Measurements from ENCODE around the gene SART1. TPM values are rescaled to one million over a fixed set of nuclear protein-coding genes. Genes with fewer than 3 reads are reported as not detected.

SART1 gene
- total and polyA plus RNA-seq, 10 of the 15 experiments (the other 5 are each of a cell fraction or from before 2014, with no cell fraction given): 6.2 to 60.5 (median 37.4) TPM

DNA sequence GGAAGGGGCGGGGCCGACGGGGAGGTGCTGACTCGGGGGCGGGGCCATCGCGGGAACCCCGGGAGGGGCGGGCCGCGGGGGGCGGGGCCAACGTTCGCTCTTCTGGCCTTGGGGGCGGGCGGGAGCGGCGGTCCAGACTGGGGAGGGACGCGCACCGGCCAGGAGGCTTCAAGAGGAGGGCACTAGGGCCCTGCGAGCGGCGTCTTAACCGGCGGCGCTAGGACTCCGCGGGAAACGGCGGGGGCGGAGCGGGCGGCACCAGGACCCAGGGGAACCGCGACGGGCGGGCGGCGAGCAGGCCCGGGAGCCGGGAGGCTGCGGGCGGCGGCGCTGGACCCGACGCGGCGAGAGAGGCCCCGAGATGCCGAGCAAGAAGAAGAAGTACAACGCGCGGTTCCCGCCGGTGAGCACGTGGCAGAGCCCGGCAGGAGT is 42.4 kb upstream of the SART1 start, which contains the start of gene DRAP1 (continued):
- TF ChIP-seq YY1 (IDR thresholded peaks at IDR 0.05; ENCODE audit: low read depth, low read length): peak; percentile 30; the same call in 1 of the 2 replicates
- peak; percentile 5 to 82; a peak in 1 of 4 replicates for TF ChIP-seq SRF (IDR thresholded peaks at IDR 0.05; ENCODE audit: low read depth in 2 of 2, low read length in 2 of 2)
- TF ChIP-seq ZNF217 (IDR thresholded peaks at IDR 0.05): peak; percentile 25; the same call in 1 of the 2 replicates

DNA sequence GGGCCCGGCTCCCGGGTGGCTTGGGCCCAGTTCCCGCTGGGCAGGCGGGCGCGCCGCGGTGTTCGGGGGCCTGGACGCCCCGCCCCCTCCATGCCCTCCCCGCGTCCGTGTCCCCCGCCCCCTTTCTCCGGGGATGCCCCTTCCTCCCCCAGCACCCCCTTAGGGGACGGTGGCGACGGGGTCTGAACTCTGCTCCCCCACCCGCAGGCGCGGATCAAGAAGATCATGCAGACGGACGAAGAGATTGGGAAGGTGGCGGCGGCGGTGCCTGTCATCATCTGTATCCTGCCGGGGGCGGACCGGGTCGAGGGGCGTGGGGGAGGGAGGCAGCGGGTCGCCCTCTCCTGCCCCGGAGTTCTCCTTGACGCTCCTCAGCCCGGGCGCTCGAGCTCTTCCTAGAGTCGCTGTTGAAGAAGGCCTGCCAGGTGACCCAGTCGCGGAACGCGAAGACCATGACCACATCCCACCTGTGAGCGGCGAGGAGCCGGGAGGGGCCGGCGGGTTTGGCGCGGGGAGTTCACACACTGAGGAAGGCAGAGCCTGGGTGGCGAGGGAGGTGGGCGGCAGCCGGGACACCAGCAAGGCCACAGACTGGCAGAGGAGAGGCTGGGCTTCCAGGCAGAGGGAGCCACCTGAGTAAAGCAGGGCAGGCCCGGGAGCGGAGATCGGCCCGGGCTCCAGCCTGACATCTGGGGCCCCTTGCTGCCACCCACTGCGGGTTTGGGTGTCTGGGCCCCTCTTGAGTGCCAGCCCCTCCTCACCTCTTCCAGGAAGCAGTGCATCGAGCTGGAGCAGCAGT is 41.8 kb upstream of the SART1 start:
- Histone ChIP-seq H3K9ac (ENCODE audit: control insufficient read depth, insufficient read depth, low read length) (peak overlapping the region; percentile 68), H2AFZ (ENCODE audit: control insufficient read depth, low read depth, low read length) (peak overlapping the region; percentile 77), H3K79me2 (ENCODE audit: control insufficient read depth, insufficient read depth, low read length) (peaks cover 34% of the 10 kb centered on the region), H3K4me3 (peak overlapping the region; percentile 81), H3K4me2 (ENCODE audit: control insufficient read depth, insufficient read depth) (peak overlapping the region; percentile 95), H3K9me3 (replicated peaks; ENCODE audit: control insufficient read depth, insufficient read depth, low read length) (no peaks in the 10 kb centered on the region), H3K27ac (ENCODE audit: control insufficient read depth, insufficient read depth) (peak overlapping the region; percentile 51), H3K36me3 (ENCODE audit: control insufficient read depth in 2 of 2, insufficient read depth in 2 of 2, low read length in 1 of 2) (peaks cover 0 to 2% of the 10 kb centered on the region in 2 experiments; a peak in 3 of 4 replicates), H3K27me3 (replicated peaks in 1 of 2; ENCODE audit: control insufficient read depth in 2 of 2, insufficient read depth in 2 of 2, low read length in 1 of 2) (no peaks in the 10 kb centered on the region), H3K4me1 (ENCODE audit: control insufficient read depth, insufficient read depth, low read length) (peaks cover 22% of the 10 kb centered on the region), H4K20me1 (ENCODE audit: control insufficient read depth, insufficient read depth) (no peaks in the 10 kb centered on the region)
- CTCF ChIA-PET: interaction anchor here (0.9 kb wide), 1 partner anchor 30 kb away, joined by 3 read pairs; the partner anchor contains the start of gene CCDC85B
- POLR2A ChIA-PET: interaction anchor here (1.0 to 1.5 kb wide), 5 partner anchors 8 to 60 kb away, joined by 3 to 5 read pairs (median 4); partner anchors contain the start of genes CCDC85B, FIBP and MUS81
- no peak for FAIRE-seq
- in situ Hi-C loops (cut with MboI): no loop called here
- BruUV-seq (replicated peaks): TSS peak; percentile 83
- TF ChIP-seq HDGF (IDR thresholded peaks at IDR 0.05) (peak; percentile 16; the same call in 1 of the 2 replicates), TCF7 (IDR thresholded peaks at IDR 0.05; ENCODE audit: borderline replicate concordance) (no peak), HDAC2 (IDR thresholded peaks at IDR 0.05) (no peak), CBFB (IDR thresholded peaks at IDR 0.05; ENCODE audit: low read depth) (0 out of 2 replicates have a peak, but pooled peaks have one; percentile 29), ETV6 (conservative IDR thresholded peaks at IDR 0.05 in 1 of 2, IDR thresholded peaks at IDR 0.05 in 1 of 2; ENCODE audit: borderline replicate concordance in 1 of 2, low read depth in 1 of 2) (peak in 1 of 2 experiments; percentile 7; a peak in 1 of 4 replicates), SIN3A (IDR thresholded peaks at IDR 0.05; ENCODE audit: low read depth, low read length) (peak; percentile 10; the same call in 1 of the 2 replicates), RBBP5 (conservative IDR thresholded peaks at IDR 0.05) (0 out of 2 replicates have a peak, but pooled peaks have one; percentile 17), IKZF1 (conservative IDR thresholded peaks at IDR 0.05) (peak; percentile 20; the same call in 1 of the 2 replicates)
- TF ChIP-seq, protein P1, sequence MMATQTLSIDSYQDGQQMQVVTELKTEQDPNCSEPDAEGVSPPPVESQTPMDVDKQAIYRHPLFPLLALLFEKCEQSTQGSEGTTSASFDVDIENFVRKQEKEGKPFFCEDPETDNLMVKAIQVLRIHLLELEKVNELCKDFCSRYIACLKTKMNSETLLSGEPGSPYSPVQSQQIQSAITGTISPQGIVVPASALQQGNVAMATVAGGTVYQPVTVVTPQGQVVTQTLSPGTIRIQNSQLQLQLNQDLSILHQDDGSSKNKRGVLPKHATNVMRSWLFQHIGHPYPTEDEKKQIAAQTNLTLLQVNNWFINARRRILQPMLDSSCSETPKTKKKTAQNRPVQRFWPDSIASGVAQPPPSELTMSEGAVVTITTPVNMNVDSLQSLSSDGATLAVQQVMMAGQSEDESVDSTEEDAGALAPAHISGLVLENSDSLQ (IDR thresholded peaks at IDR 0.05): peak; percentile 45; the same call in 1 of the 2 replicates
- TF ChIP-seq, protein P2, sequence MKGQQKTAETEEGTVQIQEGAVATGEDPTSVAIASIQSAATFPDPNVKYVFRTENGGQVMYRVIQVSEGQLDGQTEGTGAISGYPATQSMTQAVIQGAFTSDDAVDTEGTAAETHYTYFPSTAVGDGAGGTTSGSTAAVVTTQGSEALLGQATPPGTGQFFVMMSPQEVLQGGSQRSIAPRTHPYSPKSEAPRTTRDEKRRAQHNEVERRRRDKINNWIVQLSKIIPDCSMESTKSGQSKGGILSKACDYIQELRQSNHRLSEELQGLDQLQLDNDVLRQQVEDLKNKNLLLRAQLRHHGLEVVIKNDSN (IDR thresholded peaks at IDR 0.05; ENCODE audit: borderline replicate concordance, extremely low read length, insufficient read depth, low read depth, low read length): no peak
- DNase-seq (ENCODE audit: low read depth, low spot score): no peak
- SMC1A ChIA-PET (ENCODE audit: uncharacterized antibody, unreplicated experiment): interaction anchor here (0.7 to 1.2 kb wide), 2 partner anchors 30 to 144 kb away, joined by 3 read pairs; no protein-coding TSS in a partner anchor
- RAD21 ChIA-PET (ENCODE audit: unreplicated experiment): interaction anchor here (0.7 to 1.8 kb wide), 2 partner anchors 12 to 29 kb away, joined by 3 to 5 read pairs; partner anchors contain the start of gene CCDC85B
- 2% methylated on average over 45 of the region's 60 CpGs for WGBS (ENCODE audit: insufficient coverage, insufficient replicate concordance, low lambda C conversion rate, missing lambda C conversion rate)
- peak; percentile 74 for ATAC-seq
- intact Hi-C loops (cut with micrococcal nuclease; ENCODE audit: unreplicated experiment): loop anchor here (2.0 kb wide), 1 partner anchor 41 kb away; the partner anchor contains the start of gene SART1

Data from GM12878 (cell line).